Ovary (tissue), 9 donors: ENCODE measurements around the gene C16orf95. TPM values are rescaled to one million over a fixed set of nuclear protein-coding genes. Genes with fewer than 3 reads are reported as not detected.

Experiments used
- DNase-seq, 5 donors: peaks; one replicate each; pipeline ENCODE4 v3.0.0-alpha.2; 2019 to 2020
- H3K27ac ChIP-seq, 2 donors: fragments of 200-600 bp; one replicate each; pipeline versions ENCODE4 v1.5.1 to v1.8.0; 2019 to 2022
- H3K27me3 ChIP-seq: fragments of 200-600 bp; one replicate; pipeline ENCODE4 v1.8.0; 2022
- H3K36me3 ChIP-seq: fragments of 200-600 bp; sonication (generic); one replicate; pipeline ENCODE4 v1.5.1; 2019
- H3K4me1 ChIP-seq: one replicate; pipeline ENCODE4 v1.8.1; 2013; ENCODE audit warnings: mild to moderate bottlenecking, moderate library complexity; ENCODE audit not compliant: insufficient read depth
- H3K4me3 ChIP-seq: fragments of 200-600 bp; sonication (generic); one replicate; pipeline ENCODE4 v1.5.1; 2017
- H3K9me3 ChIP-seq, 2 donors: fragments of 200-600 bp in 1 of 2; sonication (generic) in 1 of 2; one replicate each; pipeline versions ENCODE4 v1.5.1 to v1.8.1; 2013 to 2019; ENCODE audit warnings: mild to moderate bottlenecking in 1 of 2, moderate library complexity in 1 of 2
- EP300 ChIP-seq: sonication (generic); formaldehyde crosslinking; IDR thresholded peaks from one replicate; pipeline ENCODE4 v1.6.1; 2017; ENCODE audit warnings: antibody characterized with exemption
- POLR2A ChIP-seq: fragments of 450-650 bp; IDR thresholded peaks from one replicate; pipeline ENCODE4 v1.6.1; 2017; ENCODE audit warnings: antibody characterized with exemption, mild to moderate bottlenecking, moderate library complexity
- WGBS, 3 donors: extraction: QIAGEN DNeasy Blood & Tissue Kit in 1 of 3; methylation state at CpG; one replicate each; pipeline versions ENCODE4 v1.1.5 to v1.1.7; 2013 to 2017; 5-methylcytosine and 5-hydroxymethylcytosine counted together
- intact Hi-C, 4 donors: fragments of 100-400 bp; cut with DNase I; formaldehyde crosslinking; loops; one replicate each; pipeline versions ENCODE4 v1.11.0 to v1.15.1; 2022 to 2023
- polyA plus RNA-seq, 2 donors: library from polyadenylated mRNA; stranded (reverse); fragments of 200-250 nt in 1 of 2; fragments of 350-450 nt in 1 of 2; fragmentation: Illumina TruSeq in 1 of 2; extraction: RNeasy Lipid Tissue Mini Kit (QIAGEN cat#74804) in 1 of 2; gene quantifications; one replicate each; pipeline ENCODE4 v1.2.3, GENCODE V29; 2013 to 2014
- total RNA-seq, 7 donors: library from RNA; depleted of rRNA in 2 of 7; stranded (reverse); fragments of >200 nt in 2 of 7; fragmentation: NEBNext Ultra II Directional in 3 of 7; extraction: Animal tissue kit (Norgen Biotek cat#: 25700) in 3 of 7; gene quantifications; one replicate each; pipeline versions ENCODE4 v1.1.0 to v1.2.4, GENCODE V29; 2016 to 2023
- TF ChIP-seq, protein P1 (sequence below), 3 donors: fragments of 450-650 bp in 2 of 3; fragments of 200-600 bp in 1 of 3; IDR thresholded peaks; one replicate each; pipeline versions ENCODE4 v1.5.1 to v1.8.0; 2016 to 2022; ENCODE audit warnings: antibody characterized with exemption in 3 of 3, mild to moderate bottlenecking in 1 of 3
- donor health status: DM: no; HTN: no; CAD: no; lungs with moderate emphysema.
- donor health status: DM: no; HTN: no; CAD: no.
- donor health status: Bipolar disorder and iron deficiency.
- donor health status: DM: yes; HTN: yes; CAD: no.
- donor health status: DM: no; HTN: no; CAD: no.
- donor health status: DM: yes; HTN: yes; CAD: no.

The C16orf95 gene
- total and polyA plus RNA-seq, 9 donors = 1.0 to 6.1 (median 2.7) TPM

DNA sequence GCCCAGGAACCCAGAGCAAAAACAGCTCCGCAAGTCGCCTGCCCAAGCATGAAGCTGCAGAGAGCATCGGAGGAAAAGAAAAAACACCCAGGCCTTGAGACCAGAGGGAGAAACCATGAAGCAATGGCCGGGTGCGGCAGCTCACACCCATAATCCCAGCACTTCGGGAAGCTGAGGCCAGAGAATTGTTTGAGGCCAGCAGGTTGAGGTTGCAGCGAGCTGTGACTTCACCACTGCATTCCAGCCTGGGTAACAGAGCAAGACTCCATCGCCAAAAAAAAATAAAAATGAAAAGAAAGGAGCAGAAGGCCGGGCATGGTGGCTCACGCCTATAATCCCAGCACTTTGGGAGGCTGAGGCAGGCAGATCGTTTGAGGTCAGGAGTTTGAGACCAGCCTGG, 40.3 kb downstream of the C16orf95 start:
- H3K27me3 ChIP-seq = no peaks in the 10 kb centered on the region
- H3K36me3 ChIP-seq = no peaks in the 10 kb centered on the region
- H3K4me3 ChIP-seq = no peak overlapping the region
- WGBS, 3 donors = 92 to 93% (median 92%) methylated on average over 11 of the region's 11 CpGs
- no peak for TF ChIP-seq POLR2A
- no peak for TF ChIP-seq EP300
- TF ChIP-seq, protein P1, sequence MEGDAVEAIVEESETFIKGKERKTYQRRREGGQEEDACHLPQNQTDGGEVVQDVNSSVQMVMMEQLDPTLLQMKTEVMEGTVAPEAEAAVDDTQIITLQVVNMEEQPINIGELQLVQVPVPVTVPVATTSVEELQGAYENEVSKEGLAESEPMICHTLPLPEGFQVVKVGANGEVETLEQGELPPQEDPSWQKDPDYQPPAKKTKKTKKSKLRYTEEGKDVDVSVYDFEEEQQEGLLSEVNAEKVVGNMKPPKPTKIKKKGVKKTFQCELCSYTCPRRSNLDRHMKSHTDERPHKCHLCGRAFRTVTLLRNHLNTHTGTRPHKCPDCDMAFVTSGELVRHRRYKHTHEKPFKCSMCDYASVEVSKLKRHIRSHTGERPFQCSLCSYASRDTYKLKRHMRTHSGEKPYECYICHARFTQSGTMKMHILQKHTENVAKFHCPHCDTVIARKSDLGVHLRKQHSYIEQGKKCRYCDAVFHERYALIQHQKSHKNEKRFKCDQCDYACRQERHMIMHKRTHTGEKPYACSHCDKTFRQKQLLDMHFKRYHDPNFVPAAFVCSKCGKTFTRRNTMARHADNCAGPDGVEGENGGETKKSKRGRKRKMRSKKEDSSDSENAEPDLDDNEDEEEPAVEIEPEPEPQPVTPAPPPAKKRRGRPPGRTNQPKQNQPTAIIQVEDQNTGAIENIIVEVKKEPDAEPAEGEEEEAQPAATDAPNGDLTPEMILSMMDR (IDR thresholded peaks at IDR 0.05) = no peak
- no peaks in the 10 kb centered on the region for H3K9me3 ChIP-seq
- DNase-seq = no peak
- intact Hi-C loops = loop anchor here in 3 of 4 donors (5.0 to 10.0 kb wide), 3 partner anchors 212 to 712 kb away; partner anchors contain the start of gene FOXC2 (in 3 of the 3)
- no peaks in the 10 kb centered on the region for H3K4me1 ChIP-seq
- no peak overlapping the region for H3K27ac ChIP-seq

DNA sequence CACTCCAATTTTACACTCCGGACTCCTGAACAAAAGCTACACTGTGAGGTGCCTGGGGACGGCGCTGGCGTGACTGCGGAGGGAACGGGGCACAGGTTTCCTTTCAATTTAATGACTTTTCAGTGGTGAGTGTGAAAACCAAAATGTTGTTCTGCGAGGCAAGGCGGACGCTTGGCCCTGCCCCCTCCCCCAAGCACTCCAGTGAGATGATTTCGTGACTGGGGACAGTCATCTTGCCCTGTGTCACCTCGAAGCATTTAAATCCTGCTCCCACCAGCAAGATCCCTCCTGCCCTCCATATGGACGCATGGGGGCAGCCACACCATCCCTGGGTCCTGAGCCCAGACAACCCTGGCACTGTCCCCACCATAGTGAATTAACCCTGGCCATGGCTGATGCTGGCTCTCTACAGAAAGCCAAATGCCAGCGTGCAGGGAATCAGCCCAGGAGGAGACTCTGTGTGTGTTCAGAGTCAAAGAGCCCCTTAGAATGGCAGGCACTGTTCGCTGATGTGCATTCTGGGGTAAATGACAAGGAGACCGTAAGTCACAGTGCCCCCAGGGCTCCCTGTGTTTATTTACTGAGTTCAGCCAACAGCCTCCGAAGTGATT, 41.0 kb downstream of the C16orf95 start:
- intact Hi-C loops = loop anchor here in 3 of 4 donors (5.0 to 10.0 kb wide), 3 partner anchors 211 to 711 kb away; partner anchors contain the start of gene FOXC2 (in 3 of the 3)
- H3K4me3 ChIP-seq = no peak overlapping the region
- WGBS, 3 donors = 83 to 88% (median 84%) methylated on average over 16 of the region's 16 CpGs

DNA sequence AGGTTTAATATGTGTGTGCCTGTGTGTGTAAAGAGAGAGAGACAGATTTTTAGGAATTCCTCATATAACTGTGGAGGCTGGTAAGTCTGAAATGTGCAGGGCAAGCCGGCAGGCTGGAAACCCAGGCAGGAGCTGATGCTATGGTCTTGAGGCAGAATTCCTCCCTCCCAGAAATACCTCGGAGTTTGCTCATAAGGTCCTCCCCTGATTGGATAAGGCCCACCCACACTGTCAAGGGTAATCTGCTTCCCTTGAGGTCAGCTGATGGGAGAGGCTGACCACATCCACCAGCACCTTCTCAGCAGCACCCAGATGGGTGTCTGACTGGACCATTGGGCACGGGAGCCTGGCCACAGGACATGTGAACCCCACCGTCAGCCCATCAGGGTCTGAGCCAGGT, 42.4 kb downstream of the C16orf95 start:
- Histone ChIP-seq H3K27me3 (no peaks in the 10 kb centered on the region), H3K4me3 (no peak overlapping the region), H3K36me3 (no peaks in the 10 kb centered on the region), H3K9me3 (no peaks in the 10 kb centered on the region), H3K4me1 (no peaks in the 10 kb centered on the region), H3K27ac (no peak overlapping the region)
- 75 to 88% (median 77%) methylated on average over 4 of the region's 4 CpGs for WGBS, 3 donors
- intact Hi-C loops = loop anchor here in 3 of 4 donors (5.0 to 10.0 kb wide), 3 partner anchors 210 to 710 kb away; partner anchors contain the start of gene FOXC2 (in 3 of the 3)
- TF ChIP-seq, protein P1 (IDR thresholded peaks at IDR 0.05) = no peak
- TF ChIP-seq POLR2A (no peak), EP300 (no peak)
- DNase-seq = no peak

More for the DNA sequence above, 41.0 kb downstream of the C16orf95 start:
- no peaks in the 10 kb centered on the region for H3K27me3 ChIP-seq
- TF ChIP-seq EP300 (no peak), POLR2A (no peak)
- TF ChIP-seq, protein P1 (IDR thresholded peaks at IDR 0.05) = no peak
- no peaks in the 10 kb centered on the region for H3K4me1 ChIP-seq
- no peak for DNase-seq
- H3K27ac ChIP-seq = no peak overlapping the region
- H3K36me3 ChIP-seq = no peaks in the 10 kb centered on the region
- H3K9me3 ChIP-seq = no peaks in the 10 kb centered on the region

DNA sequence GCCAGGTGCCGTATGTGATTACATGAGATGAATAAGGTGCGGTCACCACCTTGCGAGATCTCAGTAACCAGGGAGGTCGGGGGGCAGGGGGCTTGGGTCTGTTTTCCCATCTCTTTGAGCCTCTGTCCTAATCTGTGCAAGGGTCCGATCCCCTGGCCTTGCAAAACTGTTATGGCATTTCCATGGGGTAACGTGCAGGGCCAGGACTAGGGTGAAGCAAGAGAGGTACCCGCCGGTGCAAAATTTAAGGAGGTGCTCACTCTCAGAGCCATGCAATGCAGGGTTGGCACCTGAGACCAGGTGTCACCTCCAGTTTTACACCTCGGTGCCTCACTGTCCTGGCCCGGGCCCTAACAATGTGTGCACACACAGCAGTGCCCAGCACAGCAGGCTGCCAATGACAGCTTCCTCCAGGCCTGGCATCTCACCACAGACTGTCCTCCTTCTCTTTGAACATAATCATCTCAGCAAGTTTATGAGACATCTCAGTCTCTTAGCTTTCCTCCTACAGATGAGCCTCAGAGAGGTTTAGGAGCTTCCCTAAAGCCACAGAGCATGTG, 43.6 kb downstream of the C16orf95 start:
- Histone ChIP-seq H3K9me3 (no peaks in the 10 kb centered on the region), H3K4me1 (no peaks in the 10 kb centered on the region), H3K4me3 (no peak overlapping the region), H3K36me3 (no peaks in the 10 kb centered on the region), H3K27me3 (no peaks in the 10 kb centered on the region), H3K27ac (no peak overlapping the region)
- no peak for TF ChIP-seq EP300
- intact Hi-C loops = loop anchor here in 2 of 4 donors (10.0 kb wide), 2 partner anchors 209 to 709 kb away; partner anchors contain the start of gene FOXC2 (in 1 of the 2)
- WGBS, 3 donors = 94 to 96% (median 96%) methylated on average over 10 of the region's 10 CpGs
- DNase-seq = no peak

DNA sequence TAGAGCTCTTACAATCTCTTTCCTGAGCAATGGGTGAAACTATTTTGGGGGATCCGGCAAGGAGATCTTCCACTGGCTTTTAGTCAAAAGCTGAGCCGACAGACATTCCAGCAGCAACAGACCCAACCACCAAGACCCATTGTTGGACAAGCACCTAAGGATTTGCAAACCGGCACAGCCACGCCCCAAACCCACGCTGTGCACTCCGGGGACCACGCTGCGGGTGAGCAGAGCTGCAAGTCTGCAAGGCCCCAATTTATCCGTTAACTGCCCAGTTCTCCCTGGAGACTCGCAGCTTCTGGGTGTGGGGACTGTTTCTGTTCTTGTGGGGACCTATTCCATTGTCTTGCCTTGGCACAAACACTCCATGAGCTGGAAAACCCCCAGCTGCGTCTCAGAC, 45.9 kb downstream of the C16orf95 start:
- no peak for DNase-seq

More for the DNA sequence above, 45.9 kb downstream of the C16orf95 start:
- no peak overlapping the region for H3K4me3 ChIP-seq
- H3K27me3 ChIP-seq = no peaks in the 10 kb centered on the region
- H3K9me3 ChIP-seq = no peaks in the 10 kb centered on the region
- no peak overlapping the region for H3K27ac ChIP-seq
- intact Hi-C loops = loop anchor here in 2 of 4 donors (10.0 kb wide), 2 partner anchors 206 to 706 kb away; partner anchors contain the start of gene FOXC2 (in 1 of the 2)
- WGBS, 3 donors = 85 to 90% (median 87%) methylated on average over 11 of the region's 11 CpGs
- TF ChIP-seq, protein P1 (IDR thresholded peaks at IDR 0.05) = no peak
- no peak for TF ChIP-seq POLR2A
- no peaks in the 10 kb centered on the region for H3K36me3 ChIP-seq
- H3K4me1 ChIP-seq = no peaks in the 10 kb centered on the region
